Right lobe of liver (tissue), 4 donors: ENCODE measurements around the gene PLPPR2.

Source experiments
- CTCF ChIP-seq, 4 donors: fragments of 200-600 bp in 3 of 4; fragments of 450-650 bp in 1 of 4; IDR thresholded peaks; one replicate each; pipeline versions ENCODE4 v1.5.1 to v1.8.0; 2016 to 2022; ENCODE audit warnings: antibody characterized with exemption in 4 of 4, mild to moderate bottlenecking in 2 of 4
- POLR2A ChIP-seq: fragments of 450-650 bp; IDR thresholded peaks from one replicate; pipeline ENCODE4 v1.6.1; 2017; ENCODE audit warnings: antibody characterized with exemption, mild to moderate bottlenecking
- donor health status: DM: no; HTN: no; CAD: no.
- donor health status: DM: no; HTN: no; CAD: no.
- donor health status: DM: no; HTN: yes; CAD: no.

- TF ChIP-seq POLR2A (no peak), CTCF (IDR thresholded peaks at IDR 0.05) (no peak)
Measured at GRCh38 chr19:11390933-11391680, 35.9 kb downstream of the PLPPR2 start.
